Mucosa of descending colon (tissue), 3 donors: ENCODE results near the gene CDC42BPB. TPM values are rescaled to one million over a fixed set of nuclear protein-coding genes. Genes with fewer than 3 reads are reported as not detected.

Experiments
- ATAC-seq: fragments of 200-7000 bp; cut with Tn5 transposase; one replicate; pipeline ENCODE4 v1.9.1; 2020; ENCODE audit warnings: mild to moderate bottlenecking, moderate library complexity
- DNase-seq, 3 donors: peaks; one replicate each; pipeline ENCODE4 v3.0.0-alpha.2; 2020
- H3K36me3 ChIP-seq: fragments of 200-600 bp; one replicate; pipeline ENCODE4 v1.8.0; 2021; ENCODE audit warnings: low read depth, mild to moderate bottlenecking
- H3K4me1 ChIP-seq: fragments of 200-600 bp; one replicate; pipeline ENCODE4 v1.8.0; 2021; ENCODE audit warnings: low read depth, mild to moderate bottlenecking
- H3K4me3 ChIP-seq: fragments of 200-600 bp; one replicate; pipeline ENCODE4 v1.8.0; 2021; ENCODE audit warnings: mild to moderate bottlenecking
- H3K9me3 ChIP-seq: fragments of 200-600 bp; one replicate; pipeline ENCODE4 v1.8.0; 2021; ENCODE audit warnings: mild to moderate bottlenecking
- CTCF ChIP-seq: fragments of 200-600 bp; IDR thresholded peaks from one replicate; pipeline ENCODE4 v1.8.0; 2022; ENCODE audit warnings: antibody characterized with exemption, mild to moderate bottlenecking
- intact Hi-C, 2 donors: fragments of 100-400 bp; cut with DNase I in 1 of 2; cut with micrococcal nuclease in 1 of 2; formaldehyde crosslinking; loops; one replicate each; pipeline versions ENCODE4 v1.11.0 to v1.11.1; 2022; cut with DNase I, micrococcal nuclease
- total RNA-seq, 3 donors: library from RNA; stranded (reverse); fragmentation: NEBNext Ultra II Directional in 2 of 3; extraction: Animal tissue kit (Norgen Biotek cat#: 25700) in 2 of 3; gene quantifications; one replicate each; pipeline versions ENCODE4 v1.2.1 to v1.2.4, GENCODE V29; 2021 to 2023
- donor health status: DM: no; HTN: no; CAD: no; lungs with moderate emphysema.
- donor health status: DM: no; HTN: no; CAD: no.
- donor health status: DM: no; HTN: yes; CAD: no.

CDC42BPB gene
- total RNA-seq, 3 donors from 2014 or later = 77.6 to 106 (median 84.4) TPM

GRCh38 chr14:102930138-102930752, 127.1 kb downstream of the CDC42BPB start:
- Histone ChIP-seq H3K36me3 (peaks cover 4% of the 10 kb centered on the region), H3K4me3 (no peak overlapping the region), H3K4me1 (peaks cover 18% of the 10 kb centered on the region), H3K9me3 (no peaks in the 10 kb centered on the region)
- intact Hi-C loops = no loop called here
- DNase-seq (peak in 1 of 3 donors; percentile 58), ATAC-seq (peak; percentile 4)
- no peak for TF ChIP-seq CTCF

GRCh38 chr14:102929241-102930137, 127.9 kb downstream of the CDC42BPB start:
- intact Hi-C loops = loop anchor here in 1 of 2 donors (10.0 kb wide), 1 partner anchor 155 kb away; the partner anchor contains the start of gene TRAF3
- no peak for TF ChIP-seq CTCF
- ATAC-seq = peak; percentile 6
- Histone ChIP-seq H3K4me3 (peak overlapping the region; percentile 32), H3K9me3 (no peaks in the 10 kb centered on the region), H3K4me1 (peaks cover 24% of the 10 kb centered on the region), H3K36me3 (peaks cover 4% of the 10 kb centered on the region)
- peak in 2 of 3 donors; percentile 58 to 64 for DNase-seq

GRCh38 chr14:102928412-102929240, 128.7 kb downstream of the CDC42BPB start:
- DNase-seq (peak; percentile 95 to 97 (median 96)), ATAC-seq (peak; percentile 81)
- Histone ChIP-seq H3K4me3 (peak overlapping the region; percentile 32), H3K36me3 (peaks cover 4% of the 10 kb centered on the region), H3K4me1 (peaks cover 26% of the 10 kb centered on the region), H3K9me3 (no peaks in the 10 kb centered on the region)
- no peak for TF ChIP-seq CTCF
- intact Hi-C loops = loop anchor here in 1 of 2 donors (10.0 kb wide), 1 partner anchor 154 kb away; the partner anchor contains the start of gene TRAF3

- Histone ChIP-seq H3K4me1 (peaks cover 31% of the 10 kb centered on the region), H3K4me3 (peak overlapping the region; percentile 16), H3K36me3 (peaks cover under 1% of the 10 kb centered on the region), H3K9me3 (no peaks in the 10 kb centered on the region)
- intact Hi-C loops = loop anchor here in 1 of 2 donors (10.0 kb wide), 1 partner anchor 153 kb away; the partner anchor contains the start of gene TRAF3
- ATAC-seq = peak; percentile 47
- no peak for TF ChIP-seq CTCF
- DNase-seq = peak; percentile 55 to 75 (median 70)
Measured at GRCh38 chr14:102927878-102928411, 129.4 kb downstream of the CDC42BPB start.
